WTC11 (cell line): Measurements from ENCODE around the gene SLC13A2. TPM values are rescaled to one million over a fixed set of nuclear protein-coding genes. Genes with fewer than 3 reads are reported as not detected.
A peak's percentile ranks its signal among the peaks of the same experiment; 100 is the strongest.

Experiments used
- ATAC-seq: fragments of 200-7000 bp; cut with Tn5 transposase; 2 replicates; pipeline ENCODE4 v1.10.0; 2021; ENCODE audit warnings: mild to moderate bottlenecking, moderate library complexity
- CTCF ChIA-PET: fragments of 300-600 bp; sonication (Branson Sonifier 250); formaldehyde crosslinking; loops from one replicate; lab custom pipeline; 2021; ENCODE audit warnings: antibody characterized with exemption; lab: Charles Lee
- POLR2A ChIA-PET: fragments of 350-600 bp; sonication (Branson Sonifier 250); formaldehyde crosslinking; loops from one replicate; lab custom pipeline; 2021; ENCODE audit warnings: antibody characterized with exemption; lab: Charles Lee
- DNase-seq: peaks from one replicate; pipeline ENCODE4 v3.0.0; 2021; ENCODE audit warnings: low spot score
- H3K27ac Mint-ChIP-seq: 2 replicates; pipeline ENCODE4 v1.8.0; 2021; ENCODE audit warnings: mixed read lengths
- H3K27me3 Mint-ChIP-seq: 2 replicates; pipeline ENCODE4 v1.8.0; 2021; ENCODE audit warnings: low read depth, mild to moderate bottlenecking, moderate library complexity, mixed read lengths
- H3K36me3 Mint-ChIP-seq: 2 replicates; pipeline ENCODE4 v1.8.0; 2021; ENCODE audit warnings: mixed read lengths
- H3K4me1 Mint-ChIP-seq: 2 replicates; pipeline ENCODE4 v1.8.0; 2022; ENCODE audit warnings: mixed read lengths
- H3K4me3 Mint-ChIP-seq: 2 replicates; pipeline ENCODE4 v1.8.0; 2021; ENCODE audit warnings: mild to moderate bottlenecking, moderate library complexity, mixed read lengths
- H3K9me3 Mint-ChIP-seq: 2 replicates; pipeline ENCODE4 v1.8.0; 2021; ENCODE audit warnings: mixed read lengths
- GABPB1 ChIP-seq: sonication (generic); formaldehyde crosslinking; IDR thresholded peaks from 2 replicates; pipeline ENCODE4 v1.8.1; 2023; ENCODE audit warnings: mild to moderate bottlenecking, missing genetic modification reagents
- NFE2L1 ChIP-seq: sonication (generic); formaldehyde crosslinking; IDR thresholded peaks from 2 replicates; pipeline ENCODE4 v1.8.1; 2023; ENCODE audit warnings: missing genetic modification reagents
- SMAD4 ChIP-seq: sonication (generic); formaldehyde crosslinking; IDR thresholded peaks from 2 replicates; pipeline ENCODE4 v1.8.0; 2022; ENCODE audit warnings: mild to moderate bottlenecking, missing genetic modification reagents
- SOX15 ChIP-seq: fragments of 250-450 bp; sonication (Bioruptor Pico); IDR thresholded peaks from 2 replicates; pipeline ENCODE4 v1.9.0; 2021; ENCODE audit warnings: mild to moderate bottlenecking
- ZBTB21 ChIP-seq: sonication (generic); formaldehyde crosslinking; IDR thresholded peaks from 2 replicates; pipeline ENCODE4 v1.8.1; 2023; ENCODE audit warnings: mild to moderate bottlenecking, missing genetic modification reagents, borderline replicate concordance
- ZNF138 ChIP-seq: sonication (generic); formaldehyde crosslinking; conservative IDR thresholded peaks from 2 replicates; pipeline ENCODE4 v1.8.1; 2022; ENCODE audit warnings: mild to moderate bottlenecking, moderate library complexity, missing genetic modification reagents
- ZNF232 ChIP-seq: sonication (generic); formaldehyde crosslinking; IDR thresholded peaks from 2 replicates; pipeline ENCODE4 v1.8.0; 2022; ENCODE audit warnings: mild to moderate bottlenecking, missing genetic modification reagents
- ZNF317 ChIP-seq: sonication (generic); formaldehyde crosslinking; IDR thresholded peaks from 2 replicates; pipeline ENCODE4 v1.8.1; 2023; ENCODE audit warnings: low read depth, mild to moderate bottlenecking, moderate library complexity, missing genetic modification reagents, borderline replicate concordance
- total RNA-seq: library from RNA; stranded (reverse); gene quantifications from 3 replicates; pipeline ENCODE4 v1.2.3, GENCODE V29; 2021
- TF ChIP-seq, protein P1 (sequence below): sonication (generic); formaldehyde crosslinking; IDR thresholded peaks from 2 replicates; pipeline ENCODE4 v1.8.0; 2023; ENCODE audit warnings: mild to moderate bottlenecking, missing genetic modification reagents
- TF ChIP-seq, protein P2 (sequence below): sonication (generic); formaldehyde crosslinking; IDR thresholded peaks from 2 replicates; pipeline ENCODE4 v1.8.0; 2022; ENCODE audit warnings: missing genetic modification reagents
- TF ChIP-seq, protein P3 (sequence below): sonication (generic); formaldehyde crosslinking; IDR thresholded peaks from 2 replicates; pipeline ENCODE4 v1.8.0; 2023; ENCODE audit warnings: missing genetic modification reagents, mild to moderate bottlenecking, borderline replicate concordance

SLC13A2 gene
- total RNA-seq, 1 experiment from 2014 or later, result not detected

DNA sequence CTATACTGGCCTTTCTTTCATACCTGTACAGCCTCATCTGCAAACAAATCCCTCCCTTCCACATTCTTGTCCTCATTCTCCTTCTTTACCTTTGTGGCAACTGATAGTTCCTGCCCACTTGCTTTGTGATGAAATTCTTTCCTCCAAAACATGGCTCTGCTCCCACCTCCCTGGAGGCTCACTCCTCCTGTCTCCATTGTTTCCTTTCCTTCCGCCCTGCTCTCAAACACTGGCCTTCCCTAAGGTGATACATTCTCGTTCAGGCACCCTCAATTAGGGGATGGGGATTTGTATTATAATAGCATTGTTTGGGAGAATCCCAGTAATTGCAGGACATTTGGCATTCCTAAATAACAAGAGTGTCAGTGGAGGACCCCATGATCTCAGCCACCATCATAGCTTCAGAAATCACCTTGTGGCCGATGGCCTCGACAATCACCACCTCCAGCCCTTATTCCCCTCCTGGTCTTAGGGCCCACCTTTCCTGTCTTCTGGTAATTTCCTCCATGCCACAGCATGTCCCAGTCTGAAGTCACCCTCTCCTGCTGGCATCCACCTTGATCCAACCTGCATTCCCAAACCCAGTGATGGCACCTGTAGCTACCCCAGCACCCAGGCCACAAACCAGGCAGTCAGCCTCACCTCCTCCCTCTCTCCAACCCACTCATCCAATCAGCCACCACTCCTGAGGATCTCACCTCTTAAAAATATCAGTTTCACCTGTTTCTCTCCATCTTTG, 71.1 kb downstream of the SLC13A2 start:
- Mint-ChIP-seq H3K4me1 (peaks cover 25% of the 10 kb centered on the region), H3K4me3 (no peak overlapping the region), H3K36me3 (no peaks in the 10 kb centered on the region), H3K27me3 (no peaks in the 10 kb centered on the region), H3K27ac (peak overlapping the region; percentile 38), H3K9me3 (no peaks in the 10 kb centered on the region)
- ATAC-seq (peak; percentile 6; the same call in 1 of the 2 replicates), DNase-seq (no peak)
- CTCF ChIA-PET, result interaction anchor here (0.7 to 5.2 kb wide), 4 partner anchors 32 to 165 kb away, joined by 3 to 26 read pairs (median 4); partner anchors contain the start of gene ALDOC
- POLR2A ChIA-PET, result no interaction called here
- TF ChIP-seq, protein P1, sequence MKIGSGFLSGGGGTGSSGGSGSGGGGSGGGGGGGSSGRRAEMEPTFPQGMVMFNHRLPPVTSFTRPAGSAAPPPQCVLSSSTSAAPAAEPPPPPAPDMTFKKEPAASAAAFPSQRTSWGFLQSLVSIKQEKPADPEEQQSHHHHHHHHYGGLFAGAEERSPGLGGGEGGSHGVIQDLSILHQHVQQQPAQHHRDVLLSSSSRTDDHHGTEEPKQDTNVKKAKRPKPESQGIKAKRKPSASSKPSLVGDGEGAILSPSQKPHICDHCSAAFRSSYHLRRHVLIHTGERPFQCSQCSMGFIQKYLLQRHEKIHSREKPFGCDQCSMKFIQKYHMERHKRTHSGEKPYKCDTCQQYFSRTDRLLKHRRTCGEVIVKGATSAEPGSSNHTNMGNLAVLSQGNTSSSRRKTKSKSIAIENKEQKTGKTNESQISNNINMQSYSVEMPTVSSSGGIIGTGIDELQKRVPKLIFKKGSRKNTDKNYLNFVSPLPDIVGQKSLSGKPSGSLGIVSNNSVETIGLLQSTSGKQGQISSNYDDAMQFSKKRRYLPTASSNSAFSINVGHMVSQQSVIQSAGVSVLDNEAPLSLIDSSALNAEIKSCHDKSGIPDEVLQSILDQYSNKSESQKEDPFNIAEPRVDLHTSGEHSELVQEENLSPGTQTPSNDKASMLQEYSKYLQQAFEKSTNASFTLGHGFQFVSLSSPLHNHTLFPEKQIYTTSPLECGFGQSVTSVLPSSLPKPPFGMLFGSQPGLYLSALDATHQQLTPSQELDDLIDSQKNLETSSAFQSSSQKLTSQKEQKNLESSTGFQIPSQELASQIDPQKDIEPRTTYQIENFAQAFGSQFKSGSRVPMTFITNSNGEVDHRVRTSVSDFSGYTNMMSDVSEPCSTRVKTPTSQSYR (CRISPR knock-in tag), result no peak
- TF ChIP-seq SOX15, result no peak
- TF ChIP-seq, protein P2, sequence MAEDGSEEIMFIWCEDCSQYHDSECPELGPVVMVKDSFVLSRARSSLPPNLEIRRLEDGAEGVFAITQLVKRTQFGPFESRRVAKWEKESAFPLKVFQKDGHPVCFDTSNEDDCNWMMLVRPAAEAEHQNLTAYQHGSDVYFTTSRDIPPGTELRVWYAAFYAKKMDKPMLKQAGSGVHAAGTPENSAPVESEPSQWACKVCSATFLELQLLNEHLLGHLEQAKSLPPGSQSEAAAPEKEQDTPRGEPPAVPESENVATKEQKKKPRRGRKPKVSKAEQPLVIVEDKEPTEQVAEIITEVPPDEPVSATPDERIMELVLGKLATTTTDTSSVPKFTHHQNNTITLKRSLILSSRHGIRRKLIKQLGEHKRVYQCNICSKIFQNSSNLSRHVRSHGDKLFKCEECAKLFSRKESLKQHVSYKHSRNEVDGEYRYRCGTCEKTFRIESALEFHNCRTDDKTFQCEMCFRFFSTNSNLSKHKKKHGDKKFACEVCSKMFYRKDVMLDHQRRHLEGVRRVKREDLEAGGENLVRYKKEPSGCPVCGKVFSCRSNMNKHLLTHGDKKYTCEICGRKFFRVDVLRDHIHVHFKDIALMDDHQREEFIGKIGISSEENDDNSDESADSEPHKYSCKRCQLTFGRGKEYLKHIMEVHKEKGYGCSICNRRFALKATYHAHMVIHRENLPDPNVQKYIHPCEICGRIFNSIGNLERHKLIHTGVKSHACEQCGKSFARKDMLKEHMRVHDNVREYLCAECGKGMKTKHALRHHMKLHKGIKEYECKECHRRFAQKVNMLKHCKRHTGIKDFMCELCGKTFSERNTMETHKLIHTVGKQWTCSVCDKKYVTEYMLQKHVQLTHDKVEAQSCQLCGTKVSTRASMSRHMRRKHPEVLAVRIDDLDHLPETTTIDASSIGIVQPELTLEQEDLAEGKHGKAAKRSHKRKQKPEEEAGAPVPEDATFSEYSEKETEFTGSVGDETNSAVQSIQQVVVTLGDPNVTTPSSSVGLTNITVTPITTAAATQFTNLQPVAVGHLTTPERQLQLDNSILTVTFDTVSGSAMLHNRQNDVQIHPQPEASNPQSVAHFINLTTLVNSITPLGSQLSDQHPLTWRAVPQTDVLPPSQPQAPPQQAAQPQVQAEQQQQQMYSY (CRISPR knock-in tag), result peak; percentile 74
- TF ChIP-seq ZNF317 (CRISPR knock-in tag), result no peak
- no peak for TF ChIP-seq NFE2L1 (CRISPR knock-in tag)
- TF ChIP-seq, all 79 proteins: peak for 1

DNA sequence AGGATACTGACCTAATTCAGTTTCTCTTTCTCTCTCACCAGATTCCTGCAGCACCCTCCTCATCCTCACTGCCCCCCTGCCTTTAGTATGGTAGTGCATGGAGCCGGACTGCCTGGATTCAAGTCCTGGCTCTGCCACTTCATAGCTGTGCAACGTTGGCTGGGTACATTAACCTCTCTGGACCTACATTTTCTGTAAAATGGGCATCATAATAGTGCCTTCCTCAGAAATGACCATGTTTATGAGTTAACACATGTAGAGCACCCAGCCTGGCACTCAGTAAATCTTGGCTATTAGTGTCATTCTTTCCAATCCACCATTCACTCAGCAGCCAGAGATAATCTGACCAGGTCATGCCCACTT, 71.7 kb downstream of the SLC13A2 start:
- Mint-ChIP-seq H3K4me1 (peaks cover 25% of the 10 kb centered on the region), H3K27me3 (no peaks in the 10 kb centered on the region), H3K4me3 (no peak overlapping the region), H3K9me3 (no peaks in the 10 kb centered on the region), H3K27ac (peak overlapping the region; percentile 38), H3K36me3 (no peaks in the 10 kb centered on the region)
- ChIA-PET POLR2A (interaction anchor here (1.2 kb wide), 1 partner anchor 9 kb away, joined by 3 read pairs; no protein-coding TSS in a partner anchor), CTCF (interaction anchor here (0.8 to 5.2 kb wide), 3 partner anchors 31 to 129 kb away, joined by 3 to 26 read pairs (median 4); partner anchors contain the start of gene ALDOC)
- DNase-seq (no peak), ATAC-seq (no peak)
- TF ChIP-seq, protein P3, sequence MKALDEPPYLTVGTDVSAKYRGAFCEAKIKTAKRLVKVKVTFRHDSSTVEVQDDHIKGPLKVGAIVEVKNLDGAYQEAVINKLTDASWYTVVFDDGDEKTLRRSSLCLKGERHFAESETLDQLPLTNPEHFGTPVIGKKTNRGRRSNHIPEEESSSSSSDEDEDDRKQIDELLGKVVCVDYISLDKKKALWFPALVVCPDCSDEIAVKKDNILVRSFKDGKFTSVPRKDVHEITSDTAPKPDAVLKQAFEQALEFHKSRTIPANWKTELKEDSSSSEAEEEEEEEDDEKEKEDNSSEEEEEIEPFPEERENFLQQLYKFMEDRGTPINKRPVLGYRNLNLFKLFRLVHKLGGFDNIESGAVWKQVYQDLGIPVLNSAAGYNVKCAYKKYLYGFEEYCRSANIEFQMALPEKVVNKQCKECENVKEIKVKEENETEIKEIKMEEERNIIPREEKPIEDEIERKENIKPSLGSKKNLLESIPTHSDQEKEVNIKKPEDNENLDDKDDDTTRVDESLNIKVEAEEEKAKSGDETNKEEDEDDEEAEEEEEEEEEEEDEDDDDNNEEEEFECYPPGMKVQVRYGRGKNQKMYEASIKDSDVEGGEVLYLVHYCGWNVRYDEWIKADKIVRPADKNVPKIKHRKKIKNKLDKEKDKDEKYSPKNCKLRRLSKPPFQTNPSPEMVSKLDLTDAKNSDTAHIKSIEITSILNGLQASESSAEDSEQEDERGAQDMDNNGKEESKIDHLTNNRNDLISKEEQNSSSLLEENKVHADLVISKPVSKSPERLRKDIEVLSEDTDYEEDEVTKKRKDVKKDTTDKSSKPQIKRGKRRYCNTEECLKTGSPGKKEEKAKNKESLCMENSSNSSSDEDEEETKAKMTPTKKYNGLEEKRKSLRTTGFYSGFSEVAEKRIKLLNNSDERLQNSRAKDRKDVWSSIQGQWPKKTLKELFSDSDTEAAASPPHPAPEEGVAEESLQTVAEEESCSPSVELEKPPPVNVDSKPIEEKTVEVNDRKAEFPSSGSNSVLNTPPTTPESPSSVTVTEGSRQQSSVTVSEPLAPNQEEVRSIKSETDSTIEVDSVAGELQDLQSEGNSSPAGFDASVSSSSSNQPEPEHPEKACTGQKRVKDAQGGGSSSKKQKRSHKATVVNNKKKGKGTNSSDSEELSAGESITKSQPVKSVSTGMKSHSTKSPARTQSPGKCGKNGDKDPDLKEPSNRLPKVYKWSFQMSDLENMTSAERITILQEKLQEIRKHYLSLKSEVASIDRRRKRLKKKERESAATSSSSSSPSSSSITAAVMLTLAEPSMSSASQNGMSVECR, result no peak
- TF ChIP-seq, protein P2 (CRISPR knock-in tag), result no peak
- no peak for TF ChIP-seq ZBTB21
- TF ChIP-seq ZNF138 (CRISPR knock-in tag), result no peak
- no peak for TF ChIP-seq GABPB1 (CRISPR knock-in tag)
- no peak for TF ChIP-seq ZNF232 (CRISPR knock-in tag)
- no peak for TF ChIP-seq SMAD4 (CRISPR knock-in tag)
